ENCODE data around the gene LRRC30. TPM values are rescaled to one million over a fixed set of nuclear protein-coding genes. Genes with fewer than 3 reads are reported as not detected.

LRRC30 gene
- total and polyA plus RNA-seq, 2 of the 4 experiments (the other 2 are of a cell fraction) = not detected

- 13% methylated on average over 3 of the region's 6 CpGs; no CpG with 5 or more reads in 1 of the 2 experiments for WGBS, 2 experiments (ENCODE audit: extremely low coverage in 2 of 2, insufficient read length in 1 of 2)
- Histone ChIP-seq H2BK15ac (ENCODE audit: low read depth, low read length) (no peak overlapping the region), H3K56ac (ENCODE audit: extremely low read depth, insufficient read depth, low read length) (no peak overlapping the region), H3K36me3 (ENCODE audit: control insufficient read depth, insufficient read depth, low read length) (no peaks in the 10 kb centered on the region), H3K9ac (ENCODE audit: low read depth, low read length) (no peak overlapping the region), H2AK9ac (replicated peaks; ENCODE audit: low read depth, low read length, poor library complexity) (no peak overlapping the region), H3K18ac (ENCODE audit: low read depth, low read length) (no peak overlapping the region), H3K79me1 (ENCODE audit: low read depth in 1 of 2, low read length in 2 of 2) (no peaks in the 10 kb centered on the region), H4K8ac (ENCODE audit: low read depth in 2 of 2, low read length in 2 of 2) (no peak overlapping the region), H2BK20ac (ENCODE audit: low read depth, low read length) (no peak overlapping the region), H2BK5ac (ENCODE audit: low read depth, low read length, poor library complexity, severe bottlenecking) (no peak overlapping the region), H4K5ac (ENCODE audit: low read depth, low read length) (no peak overlapping the region), H3K23ac (ENCODE audit: low read depth, low read length) (no peak overlapping the region), H3K27me3 (ENCODE audit: control insufficient read depth, insufficient read depth, low read length) (peaks cover 5% of the 10 kb centered on the region; the same call in 1 of the 2 replicates), H3K4ac (ENCODE audit: low read depth, low read length) (no peak overlapping the region), H3K4me3 (ENCODE audit: insufficient read depth, low read depth, low read length) (no peak overlapping the region), H3K4me2 (ENCODE audit: low read depth, low read length) (no peak overlapping the region), H3K27ac (ENCODE audit: insufficient read depth, low read length) (no peak overlapping the region), H2AK5ac (ENCODE audit: low read depth, low read length) (no peak overlapping the region), H3K14ac (replicated peaks; ENCODE audit: low read depth, low read length) (no peak overlapping the region), H2AFZ (replicated peaks; ENCODE audit: low read length, poor library complexity) (no peak overlapping the region), H4K20me1 (ENCODE audit: insufficient read depth, low read length) (no peaks in the 10 kb centered on the region), H4K91ac (ENCODE audit: insufficient read depth, low read depth, low read length) (no peak overlapping the region), H3K9me3 (ENCODE audit: control insufficient read depth, insufficient read depth, low read length) (no peaks in the 10 kb centered on the region), H2BK120ac (ENCODE audit: low read depth, low read length) (no peak overlapping the region), H3K4me1 (ENCODE audit: control insufficient read depth, insufficient read depth, low read length) (no peaks in the 10 kb centered on the region), H3K9me1 (ENCODE audit: insufficient read depth, low read length) (no peaks in the 10 kb centered on the region)
- ATAC-seq (ENCODE audit: low read depth) (no peak), DNase-seq (no peak)
- POLR2A ChIA-PET (ENCODE audit: unreplicated experiment) = no interaction called here
- dilution Hi-C loops (cut with HindIII; ENCODE audit: low sequenced_read_pairs, unreplicated experiment) (no loop called here), in situ Hi-C loops (cut with MboI; ENCODE audit: low sequenced_read_pairs) (no loop called here), intact Hi-C loops (cut with micrococcal nuclease) (no loop called here)
- TF ChIP-seq RAD21 (IDR thresholded peaks at IDR 0.05; ENCODE audit: low read length) (no peak), NFE2L2 (IDR thresholded peaks at IDR 0.05; ENCODE audit: low read depth, low read length) (no peak), CEBPB (IDR thresholded peaks at IDR 0.05; ENCODE audit: low read depth, low read length) (no peak), ELK1 (IDR thresholded peaks at IDR 0.05; ENCODE audit: borderline replicate concordance, low read depth, low read length) (no peak), BHLHE40 (IDR thresholded peaks at IDR 0.05; ENCODE audit: low read depth, low read length) (no peak), MAFK (IDR thresholded peaks at IDR 0.05; ENCODE audit: low read depth, low read length) (no peak), RFX5 (IDR thresholded peaks at IDR 0.05; ENCODE audit: low read depth, low read length) (no peak), RCOR1 (IDR thresholded peaks at IDR 0.05; ENCODE audit: insufficient replicate concordance, low read length) (no peak)
- TF ChIP-seq, protein P1, sequence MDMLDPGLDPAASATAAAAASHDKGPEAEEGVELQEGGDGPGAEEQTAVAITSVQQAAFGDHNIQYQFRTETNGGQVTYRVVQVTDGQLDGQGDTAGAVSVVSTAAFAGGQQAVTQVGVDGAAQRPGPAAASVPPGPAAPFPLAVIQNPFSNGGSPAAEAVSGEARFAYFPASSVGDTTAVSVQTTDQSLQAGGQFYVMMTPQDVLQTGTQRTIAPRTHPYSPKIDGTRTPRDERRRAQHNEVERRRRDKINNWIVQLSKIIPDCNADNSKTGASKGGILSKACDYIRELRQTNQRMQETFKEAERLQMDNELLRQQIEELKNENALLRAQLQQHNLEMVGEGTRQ (IDR thresholded peaks at IDR 0.05; ENCODE audit: low read depth, low read length) = no peak
- TF ChIP-seq, protein P2, sequence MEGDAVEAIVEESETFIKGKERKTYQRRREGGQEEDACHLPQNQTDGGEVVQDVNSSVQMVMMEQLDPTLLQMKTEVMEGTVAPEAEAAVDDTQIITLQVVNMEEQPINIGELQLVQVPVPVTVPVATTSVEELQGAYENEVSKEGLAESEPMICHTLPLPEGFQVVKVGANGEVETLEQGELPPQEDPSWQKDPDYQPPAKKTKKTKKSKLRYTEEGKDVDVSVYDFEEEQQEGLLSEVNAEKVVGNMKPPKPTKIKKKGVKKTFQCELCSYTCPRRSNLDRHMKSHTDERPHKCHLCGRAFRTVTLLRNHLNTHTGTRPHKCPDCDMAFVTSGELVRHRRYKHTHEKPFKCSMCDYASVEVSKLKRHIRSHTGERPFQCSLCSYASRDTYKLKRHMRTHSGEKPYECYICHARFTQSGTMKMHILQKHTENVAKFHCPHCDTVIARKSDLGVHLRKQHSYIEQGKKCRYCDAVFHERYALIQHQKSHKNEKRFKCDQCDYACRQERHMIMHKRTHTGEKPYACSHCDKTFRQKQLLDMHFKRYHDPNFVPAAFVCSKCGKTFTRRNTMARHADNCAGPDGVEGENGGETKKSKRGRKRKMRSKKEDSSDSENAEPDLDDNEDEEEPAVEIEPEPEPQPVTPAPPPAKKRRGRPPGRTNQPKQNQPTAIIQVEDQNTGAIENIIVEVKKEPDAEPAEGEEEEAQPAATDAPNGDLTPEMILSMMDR (conservative IDR thresholded peaks at IDR 0.05; ENCODE audit: low read depth, low read length) = no peak
- no TSS peak for BruUV-seq (replicated peaks)
- CTCF ChIA-PET = no interaction called here
Measured at GRCh38 chr18:7259475-7259874, 28.6 kb downstream of the LRRC30 start.

Data from IMR-90 (cell line).